Ishikawa (cell line): ENCODE results near the gene CBX4.
A peak's percentile ranks its signal among the peaks of the same experiment; 100 is the strongest.

Experiments
- CEBPB ChIP-seq: IDR thresholded peaks from 2 replicates; pipeline ENCODE4 v1.6.1; 2012
- CREB1 ChIP-seq: IDR thresholded peaks from 2 replicates; pipeline ENCODE4 v1.6.1; 2012; ENCODE audit warnings: low read depth
- EGR1 ChIP-seq: IDR thresholded peaks from 2 replicates; pipeline ENCODE4 v1.6.1; 2012
- EP300 ChIP-seq: IDR thresholded peaks from 2 replicates; pipeline ENCODE4 v1.6.1; 2012; ENCODE audit warnings: borderline replicate concordance
- FOXM1 ChIP-seq: IDR thresholded peaks from 2 replicates; pipeline ENCODE4 v1.6.1; 2012; ENCODE audit warnings: low read depth, borderline replicate concordance
- MAX ChIP-seq: IDR thresholded peaks from 2 replicates; pipeline ENCODE4 v1.6.1; 2012
- NFIC ChIP-seq: IDR thresholded peaks from 2 replicates; pipeline ENCODE4 v1.6.1; 2012
- RAD21 ChIP-seq: IDR thresholded peaks from 2 replicates; pipeline ENCODE4 v1.6.1; 2012; ENCODE audit warnings: low read depth
- REST ChIP-seq: IDR thresholded peaks from 2 replicates; pipeline ENCODE4 v1.6.1; 2012; ENCODE audit warnings: low read depth, mild to moderate bottlenecking
- TAF1 ChIP-seq: IDR thresholded peaks from 2 replicates; pipeline ENCODE4 v1.6.1; 2012; ENCODE audit warnings: low read depth, mild to moderate bottlenecking
- TCF12 ChIP-seq: IDR thresholded peaks from 2 replicates; pipeline ENCODE4 v1.6.1; 2012; ENCODE audit warnings: low read depth
- TEAD4 ChIP-seq: IDR thresholded peaks from 2 replicates; pipeline ENCODE4 v1.6.1; 2012
- USF1 ChIP-seq: IDR thresholded peaks from 2 replicates; pipeline ENCODE4 v1.6.1; 2012
- YY1 ChIP-seq: IDR thresholded peaks from 2 replicates; pipeline ENCODE4 v1.6.1; 2012; ENCODE audit warnings: low read depth
- ZBTB7A ChIP-seq: IDR thresholded peaks from 2 replicates; pipeline ENCODE4 v1.6.1; 2012; ENCODE audit warnings: low read depth

The CBX4 gene

GRCh38 chr17:79878329-79878947, 39.2 kb upstream of the CBX4 start:
- TF ChIP-seq REST (no peak), FOXM1 (no peak), MAX (no peak), RAD21 (no peak), USF1 (no peak), ZBTB7A (no peak), YY1 (no peak), TEAD4 (no peak), TCF12 (no peak), CEBPB (no peak), NFIC (no peak), TAF1 (no peak), EGR1 (no peak), EP300 (no peak), CREB1 (no peak)

GRCh38 chr17:79877041-79877440, 37.8 kb upstream of the CBX4 start:
- TF ChIP-seq TAF1 (no peak), CEBPB (no peak), TCF12 (no peak), MAX (no peak), USF1 (no peak), RAD21 (no peak), EGR1 (no peak)

GRCh38 chr17:79875511-79875910, 36.3 kb upstream of the CBX4 start:
- TF ChIP-seq EGR1 (no peak), YY1 (no peak), RAD21 (no peak), TEAD4 (no peak), EP300 (no peak), NFIC (no peak), TAF1 (no peak), ZBTB7A (no peak), CEBPB (no peak), REST (no peak), CREB1 (no peak), USF1 (no peak), MAX (no peak), FOXM1 (no peak), TCF12 (no peak)

GRCh38 chr17:79874329-79874981, 35.2 kb upstream of the CBX4 start:
- no peak for TF ChIP-seq MAX
- 0 out of 2 replicates have a peak, but pooled peaks have one; percentile 24 for TF ChIP-seq RAD21

GRCh38 chr17:79873583-79873982, 34.3 kb upstream of the CBX4 start:
- TF ChIP-seq USF1 (no peak), EP300 (no peak), TEAD4 (no peak), EGR1 (no peak), MAX (no peak), YY1 (no peak), ZBTB7A (no peak), NFIC (no peak), CEBPB (no peak), CREB1 (no peak), FOXM1 (no peak), TCF12 (no peak), RAD21 (no peak), REST (no peak)
